Measurements from ENCODE around the gene RAB44. TPM values are rescaled to one million over a fixed set of nuclear protein-coding genes. Genes with fewer than 3 reads are reported as not detected.

Gene RAB44
- total RNA-seq, 1 donor from 2014 or later, result 0.20 TPM

- POLR2A ChIA-PET, result interaction anchor here (1.3 to 2.0 kb wide), 4 partner anchors 19 to 56 kb away, joined by 3 to 15 read pairs (median 7); partner anchors contain the start of gene CDKN1A
- ATAC-seq (ENCODE audit: low read depth), result no peak
These were observed 36.9 kb downstream of the RAB44 start for GRCh38 chr6:36734486-36735060.

GRCh38 chr6:36735110-36736071, 37.8 kb downstream of the RAB44 start:
- no peaks in the 10 kb centered on the region for H3K9me3 Mint-ChIP-seq
- DNase-seq (no peak), ATAC-seq (ENCODE audit: low read depth) (peak; percentile 90)
- ChIA-PET POLR2A (interaction anchor here (1.3 to 2.0 kb wide), 4 partner anchors 19 to 57 kb away, joined by 3 to 15 read pairs (median 7); partner anchors contain the start of gene CDKN1A), CTCF (interaction anchor here (0.6 to 3.9 kb wide), 6 partner anchors 11 to 123 kb away, joined by 3 to 21 read pairs (median 4); no protein-coding TSS in a partner anchor)
- no peaks in the 10 kb centered on the region for H3K36me3 Mint-ChIP-seq (ENCODE audit: low read depth)
- no peaks in the 10 kb centered on the region for H3K27me3 Mint-ChIP-seq
- H3K27ac Mint-ChIP-seq, result peak overlapping the region; percentile 65
- peak overlapping the region; percentile 72 for H3K4me3 Mint-ChIP-seq
- intact Hi-C loops (cut with micrococcal nuclease), result loop anchor here (1.0 kb wide), 1 partner anchor 112 kb away; no protein-coding TSS in a partner anchor
- H3K4me1 Mint-ChIP-seq, result peaks cover 45% of the 10 kb centered on the region
- TF ChIP-seq CTCF (IDR thresholded peaks at IDR 0.05), result no peak

More at GRCh38 chr6:36734486-36735060, 36.9 kb downstream of the RAB44 start:
- CTCF ChIA-PET, result interaction anchor here (0.6 to 3.9 kb wide), 7 partner anchors 11 to 122 kb away, joined by 3 to 21 read pairs (median 4); no protein-coding TSS in a partner anchor
- no peak for TF ChIP-seq CTCF (IDR thresholded peaks at IDR 0.05)
- intact Hi-C loops (cut with micrococcal nuclease), result loop anchor here (1.0 kb wide), 1 partner anchor 111 kb away; no protein-coding TSS in a partner anchor
- Mint-ChIP-seq H3K4me3 (peak overlapping the region; percentile 72), H3K4me1 (peaks cover 37% of the 10 kb centered on the region), H3K27me3 (no peaks in the 10 kb centered on the region), H3K27ac (peak overlapping the region; percentile 65), H3K36me3 (ENCODE audit: low read depth) (no peaks in the 10 kb centered on the region), H3K9me3 (no peaks in the 10 kb centered on the region)
- DNase-seq, result no peak

GRCh38 chr6:36737043-36737785, 39.6 kb downstream of the RAB44 start:
- no peak for TF ChIP-seq CTCF (IDR thresholded peaks at IDR 0.05)
- Mint-ChIP-seq H3K9me3 (no peaks in the 10 kb centered on the region), H3K27me3 (no peaks in the 10 kb centered on the region), H3K4me1 (peaks cover 59% of the 10 kb centered on the region), H3K4me3 (no peak overlapping the region), H3K27ac (peak overlapping the region; percentile 25), H3K36me3 (ENCODE audit: low read depth) (peaks cover 7% of the 10 kb centered on the region)
- no peak for DNase-seq
- intact Hi-C loops (cut with micrococcal nuclease), result no loop called here
- ChIA-PET POLR2A (interaction anchor here (1.2 kb wide), 1 partner anchor 16 kb away, joined by 3 read pairs; no protein-coding TSS in a partner anchor), CTCF (no interaction called here)
- ATAC-seq (ENCODE audit: low read depth), result no peak

GRCh38 chr6:36738108-36738507, 40.5 kb downstream of the RAB44 start:
- Mint-ChIP-seq H3K27me3 (no peaks in the 10 kb centered on the region), H3K9me3 (no peaks in the 10 kb centered on the region), H3K36me3 (ENCODE audit: low read depth) (peaks cover 15% of the 10 kb centered on the region), H3K4me1 (peaks cover 67% of the 10 kb centered on the region), H3K27ac (no peak overlapping the region), H3K4me3 (no peak overlapping the region)
- no peak for ATAC-seq (ENCODE audit: low read depth)
- CTCF ChIA-PET, result interaction anchor here (1.4 kb wide), 1 partner anchor 20 kb away, joined by 5 read pairs; no protein-coding TSS in a partner anchor
- intact Hi-C loops (cut with micrococcal nuclease), result no loop called here
- TF ChIP-seq CTCF (IDR thresholded peaks at IDR 0.05), result no peak
- DNase-seq, result no peak
- POLR2A ChIA-PET, result no interaction called here

Measured in activated B cell treated with CpG ODN at 0.5 μM for 24 hours (primary cell).